Forelimb muscle (tissue), 1 donor: Measurements from ENCODE around the gene WWOX. TPM values are rescaled to one million over a fixed set of nuclear protein-coding genes. Genes with fewer than 3 reads are reported as not detected.

ENCODE experiments used
- DNase-seq: peaks from one replicate; pipeline ENCODE4 v3.0.0-alpha.2; 2013; ENCODE audit warnings: low read depth
- polyA plus RNA-seq: library from polyadenylated mRNA; unstranded; fragments of 120-200 nt; gene quantifications from one replicate; pipeline ENCODE4 v1.2.1, GENCODE V29; 2013; ENCODE audit not compliant: insufficient read length

Gene WWOX
- polyA plus RNA-seq, 1 donor, result 11.9 TPM

- DNase-seq, result no peak
Observed at GRCh38 chr16:78194948-78195347, 95.5 kb downstream of the WWOX start.

DNA sequence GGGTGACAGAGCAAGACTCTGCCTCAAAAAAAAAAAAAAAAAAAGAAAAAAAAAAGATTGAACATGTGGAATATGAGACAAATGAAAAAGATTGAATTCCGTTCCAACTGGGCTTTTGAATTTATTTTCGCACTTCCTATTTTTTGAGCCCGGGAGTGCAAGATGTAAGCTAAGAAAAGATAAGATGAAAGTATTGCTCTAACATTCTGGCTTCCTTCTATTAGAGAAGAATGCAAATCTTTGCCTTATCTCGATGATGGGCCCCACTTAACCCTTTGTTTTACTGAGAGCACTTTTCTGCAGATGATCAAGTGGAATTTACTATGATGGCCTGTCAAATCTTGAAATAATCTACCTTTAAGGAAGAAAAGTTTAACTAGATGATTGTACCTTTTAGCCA, 96.3 kb downstream of the WWOX start:
- no peak for DNase-seq

DNA sequence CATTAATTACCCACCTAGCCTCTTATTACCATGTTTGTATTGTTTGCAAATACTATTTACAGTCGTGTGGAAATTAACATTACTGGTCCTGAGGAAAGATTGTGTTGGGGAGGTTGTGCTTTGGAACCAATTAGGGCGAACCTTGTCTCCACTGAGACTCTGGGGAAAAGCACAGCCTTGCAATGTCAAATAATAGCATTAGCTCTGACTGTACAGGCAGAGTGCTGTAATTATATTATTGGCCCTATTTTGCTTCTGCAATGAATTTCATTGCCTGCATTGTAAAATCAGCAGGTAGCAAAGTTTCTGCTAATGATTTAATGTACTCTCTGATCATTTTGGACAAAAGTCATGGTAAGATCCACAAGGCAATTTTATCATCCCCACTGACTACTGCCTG, 97.0 kb downstream of the WWOX start:
- DNase-seq, result no peak

GRCh38 chr16:78198288-78198687, 98.8 kb downstream of the WWOX start:
- no peak for DNase-seq

DNA sequence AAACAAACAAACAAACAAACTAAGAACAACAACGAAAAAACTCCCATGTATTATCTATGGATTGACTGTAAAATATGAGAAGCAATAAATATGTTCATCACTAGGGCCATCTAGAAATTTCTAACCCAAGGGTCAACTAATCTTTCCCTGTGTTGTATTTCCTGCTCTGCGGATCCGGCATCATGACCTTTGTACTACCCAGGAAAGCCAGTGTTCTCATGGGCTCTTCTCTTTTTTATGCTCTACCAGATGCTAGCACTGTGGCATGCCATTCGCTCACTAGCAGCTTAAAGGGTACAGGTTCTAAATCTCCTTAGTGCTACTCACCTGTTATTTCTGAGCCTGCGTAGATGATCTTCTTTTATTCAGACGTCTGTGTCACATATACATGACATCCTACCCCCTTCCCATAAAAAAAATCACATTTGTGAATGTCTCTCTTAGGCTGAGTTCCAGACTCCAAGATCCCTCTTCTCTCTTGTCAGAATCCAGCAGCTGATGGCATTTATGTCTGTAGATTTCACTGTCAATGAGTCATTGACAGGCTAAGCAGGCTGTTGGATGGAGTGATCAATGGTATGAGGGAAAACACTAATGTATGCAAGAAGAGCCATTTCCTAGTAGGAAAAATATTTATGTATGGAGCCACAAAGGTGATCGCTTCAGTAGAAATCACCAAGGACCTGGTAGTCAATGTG, 100.0 kb downstream of the WWOX start:
- DNase-seq, result no peak

- DNase-seq, result no peak
Observed at GRCh38 chr16:78200023-78200389, 100.6 kb downstream of the WWOX start.

DNA sequence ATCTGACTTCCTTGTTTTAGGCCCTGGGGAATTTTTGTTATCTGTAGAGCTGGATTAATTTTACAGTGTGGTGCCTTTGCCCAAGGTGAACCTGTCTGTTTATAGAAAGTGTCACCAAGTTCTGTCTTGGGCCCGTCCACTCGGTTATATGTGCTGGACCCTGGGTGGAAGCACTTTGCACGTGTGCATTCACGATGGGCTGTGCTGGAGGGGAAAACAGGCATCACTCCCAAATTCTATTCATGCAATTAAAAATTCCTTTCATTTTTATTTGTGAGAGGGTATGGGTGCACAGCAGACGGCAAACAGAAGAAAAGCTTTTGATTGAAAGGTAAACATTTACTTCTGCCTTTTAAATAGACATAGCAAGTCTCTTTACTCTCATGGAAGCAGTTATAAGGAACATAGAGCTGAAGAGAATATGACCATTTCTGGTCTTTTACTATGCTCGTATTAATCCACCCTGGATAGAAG, 101.2 kb downstream of the WWOX start:
- DNase-seq, result no peak

- no peak for DNase-seq
Observed at GRCh38 chr16:78205506-78205905, 106.1 kb downstream of the WWOX start.

DNA sequence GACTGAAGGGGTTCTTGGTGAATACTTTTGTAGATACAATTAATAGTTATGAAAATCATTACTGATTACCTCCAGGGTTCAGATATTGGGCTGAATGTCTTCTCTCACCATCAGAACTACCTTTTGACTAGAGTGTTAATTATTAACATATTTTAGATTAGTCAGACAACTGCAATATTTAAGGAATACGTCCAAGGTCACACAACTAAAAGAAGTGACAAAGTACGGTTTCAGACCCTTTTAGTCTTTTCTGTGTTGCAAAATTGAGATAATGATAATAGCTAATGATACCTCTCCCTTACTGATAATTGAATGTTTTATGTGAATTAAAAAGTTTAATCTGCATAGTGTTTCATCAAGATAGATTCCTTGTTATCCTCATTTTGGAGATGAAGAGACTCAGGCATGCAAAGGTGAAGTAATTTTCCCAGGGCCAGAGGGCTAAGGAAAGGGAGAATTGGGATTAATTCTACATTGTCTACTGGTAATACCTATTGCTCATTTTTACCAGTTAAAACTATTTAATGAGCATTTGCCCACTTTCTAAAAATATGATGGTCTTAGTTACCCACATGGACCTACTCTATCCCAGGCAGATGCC, 107.3 kb downstream of the WWOX start:
- DNase-seq, result no peak

- DNase-seq, result no peak
Observed at GRCh38 chr16:78209951-78210661, 110.7 kb downstream of the WWOX start.

GRCh38 chr16:78211020-78211599, 111.7 kb downstream of the WWOX start:
- no peak for DNase-seq

DNA sequence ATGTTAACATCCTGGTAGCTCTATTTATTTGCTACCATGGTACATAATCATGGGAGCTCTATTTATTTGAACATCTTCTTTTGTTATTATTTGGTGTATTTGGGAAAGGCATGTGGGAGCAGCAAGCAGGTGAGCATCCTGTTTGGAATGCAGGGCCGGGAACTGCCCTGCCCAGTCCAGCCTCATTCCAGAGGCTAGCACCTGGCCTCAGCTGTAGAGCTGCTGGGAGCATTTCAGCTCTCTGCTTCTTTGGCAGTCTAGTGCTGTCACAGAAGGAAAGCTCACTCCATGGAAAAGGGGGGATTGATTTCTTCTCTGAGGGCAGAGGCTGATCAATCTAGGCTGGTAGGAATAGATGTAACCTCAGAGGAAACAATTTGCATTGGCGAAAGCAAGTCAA, 112.5 kb downstream of the WWOX start:
- DNase-seq, result no peak

GRCh38 chr16:78212674-78213073, 113.2 kb downstream of the WWOX start:
- no peak for DNase-seq

DNA sequence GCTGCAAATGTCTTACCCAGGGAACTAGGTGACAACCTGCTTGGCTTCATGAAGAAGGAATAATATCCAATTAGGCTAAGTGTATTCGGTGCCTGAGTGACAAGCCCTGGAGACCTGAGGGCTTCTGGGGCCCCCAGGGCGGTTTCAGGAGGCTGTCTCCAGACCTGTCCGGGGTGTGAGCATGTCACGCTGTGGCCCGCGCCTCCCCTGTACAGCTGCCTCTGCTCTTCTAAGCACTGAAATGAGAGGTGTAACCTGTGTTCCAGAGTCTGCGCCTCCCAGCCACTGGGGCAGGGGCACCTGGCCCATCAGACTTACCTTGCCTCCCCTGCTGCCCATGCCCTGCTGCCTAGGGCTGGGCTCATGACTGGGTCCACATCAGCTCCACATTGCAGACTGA, 114.3 kb downstream of the WWOX start:
- no peak for DNase-seq

- no peak for DNase-seq
Observed at GRCh38 chr16:78215222-78215621, 115.8 kb downstream of the WWOX start.

DNA sequence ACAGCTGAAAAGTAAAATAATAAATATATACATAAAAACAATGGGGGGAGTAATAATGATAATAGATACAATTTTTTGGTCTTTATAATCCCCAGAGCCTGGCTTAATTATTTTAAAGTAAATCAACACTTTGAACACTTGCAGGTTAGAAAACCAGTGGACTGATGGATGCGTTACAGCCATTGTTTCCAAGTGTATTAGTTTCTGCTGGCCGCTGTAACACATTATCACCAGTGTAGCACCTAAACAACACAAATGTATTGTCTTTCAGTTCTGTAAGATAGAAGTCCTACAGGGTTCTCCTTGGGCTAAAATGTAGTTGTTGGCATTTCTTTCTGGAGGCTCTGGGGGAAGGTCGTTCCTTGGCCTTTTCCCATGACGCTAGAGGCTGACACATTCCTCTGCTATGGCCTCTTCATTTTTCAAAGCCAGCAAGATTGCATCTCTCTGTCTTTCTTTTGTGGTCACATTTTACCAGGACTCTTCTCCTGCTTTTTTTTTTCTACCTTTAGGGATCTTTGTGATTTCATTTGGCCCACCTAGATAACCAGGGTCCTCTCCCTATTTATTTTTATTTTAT, 116.8 kb downstream of the WWOX start:
- DNase-seq, result no peak

GRCh38 chr16:78217276-78217675, 117.8 kb downstream of the WWOX start:
- DNase-seq, result no peak

- no peak for DNase-seq
Observed at GRCh38 chr16:78218279-78218678, 118.8 kb downstream of the WWOX start.

GRCh38 chr16:78218856-78219651, 119.6 kb downstream of the WWOX start:
- DNase-seq, result no peak

- DNase-seq, result no peak
Observed at GRCh38 chr16:78220571-78220970, 121.1 kb downstream of the WWOX start.

DNA sequence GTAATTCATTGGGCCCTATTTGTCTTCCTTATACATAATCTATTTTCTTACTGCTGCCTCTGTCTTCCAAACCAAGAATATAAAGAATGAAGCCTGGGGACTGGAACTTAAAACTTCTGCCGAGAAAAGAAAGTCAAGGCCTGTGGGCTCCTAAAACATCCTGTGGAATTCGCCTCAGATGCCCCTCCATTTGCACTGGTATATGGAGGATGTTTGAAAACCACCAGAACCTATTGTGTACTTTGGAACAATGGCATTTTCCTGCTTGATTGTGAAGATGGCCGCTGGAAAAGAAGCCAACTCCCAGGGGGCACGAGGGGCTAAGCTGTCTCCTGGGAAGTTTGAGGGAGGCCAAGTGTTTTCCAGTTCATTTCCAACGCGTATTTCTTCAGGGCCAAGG, 122.4 kb downstream of the WWOX start:
- DNase-seq, result no peak

DNA sequence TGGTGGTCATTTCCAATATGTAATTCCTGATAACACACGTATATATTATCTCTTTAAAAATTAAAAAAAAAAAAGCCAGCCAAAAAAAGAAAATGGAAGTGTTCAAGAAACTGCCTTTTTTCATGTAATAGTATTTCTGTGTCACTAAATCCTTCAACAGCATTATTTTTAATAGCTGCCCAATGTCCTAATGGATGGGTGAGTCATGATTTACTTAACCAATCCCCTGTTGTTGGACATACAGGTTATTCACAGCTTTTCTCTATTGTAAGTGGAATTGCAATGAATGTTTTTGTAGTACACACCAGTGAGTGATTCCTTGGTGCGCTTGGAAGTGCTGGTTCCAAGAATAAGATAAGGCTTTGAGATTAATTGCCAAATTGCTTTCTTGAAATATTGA, 124.9 kb downstream of the WWOX start:
- DNase-seq, result no peak
